HK-2 (cell line): ENCODE results near the gene ATRX.
"Not testable (repeated sequence)": the region's sequence is repeated elsewhere in the genome, so short reads cannot be mapped to it uniquely, and the experiment has no call there.

Source experiments
- DNase-seq: peaks from one replicate; pipeline ENCODE4 v3.0.0-alpha.2; 2018; ENCODE audit not compliant: unreplicated experiment

The ATRX gene

GRCh38 chrX:77628294-77629025 is 157.6 kb downstream of the ATRX start:
- DNase-seq = no peak

- no peak for DNase-seq
These were observed 163.3 kb downstream of the ATRX start for GRCh38 chrX:77622672-77623071.

- DNase-seq = no peak
These were observed 163.8 kb downstream of the ATRX start for GRCh38 chrX:77622233-77622632.

- not testable (repeated sequence) for DNase-seq
These were observed 164.6 kb downstream of the ATRX start for GRCh38 chrX:77621453-77621852.

- DNase-seq = no peak
These were observed 168.8 kb downstream of the ATRX start for GRCh38 chrX:77617206-77617605.

GRCh38 chrX:77603635-77604336 is 182.2 kb downstream of the ATRX start:
- no peak for DNase-seq

- no peak for DNase-seq
These were observed 188.5 kb downstream of the ATRX start for GRCh38 chrX:77597511-77597910.

GRCh38 chrX:77597090-77597489 is 188.9 kb downstream of the ATRX start:
- no peak for DNase-seq

GRCh38 chrX:77595848-77596247 is 190.2 kb downstream of the ATRX start:
- DNase-seq = no peak

- DNase-seq = no peak
These were observed 213.7 kb downstream of the ATRX start for GRCh38 chrX:77572322-77572721.

GRCh38 chrX:77565278-77565677 is 220.7 kb downstream of the ATRX start:
- DNase-seq = no peak

GRCh38 chrX:77564823-77565222 is 221.2 kb downstream of the ATRX start:
- DNase-seq = no peak

GRCh38 chrX:77561372-77561771 is 224.6 kb downstream of the ATRX start:
- no peak for DNase-seq

- no peak for DNase-seq
These were observed 229.7 kb downstream of the ATRX start for GRCh38 chrX:77556276-77556675.

- no peak for DNase-seq
These were observed 237.3 kb downstream of the ATRX start for GRCh38 chrX:77548751-77549150.

- DNase-seq = not testable (repeated sequence)
These were observed 246.2 kb downstream of the ATRX start for GRCh38 chrX:77539778-77540177.

GRCh38 chrX:77531261-77531660 is 254.8 kb downstream of the ATRX start:
- not testable (repeated sequence) for DNase-seq

- DNase-seq = no peak
These were observed 258.0 kb downstream of the ATRX start for GRCh38 chrX:77528034-77528433.

- no peak for DNase-seq
These were observed 258.6 kb downstream of the ATRX start for GRCh38 chrX:77527233-77528001.

GRCh38 chrX:77519765-77520164 is 266.3 kb downstream of the ATRX start:
- no peak for DNase-seq

- no peak for DNase-seq
These were observed 271.8 kb downstream of the ATRX start for GRCh38 chrX:77514177-77514576.

GRCh38 chrX:77510007-77510406 is 276.0 kb downstream of the ATRX start:
- no peak for DNase-seq

GRCh38 chrX:77505227-77505626 is 280.8 kb downstream of the ATRX start:
- no peak for DNase-seq
